BJ (cell line): ENCODE measurements around the gene PXDN. TPM values are rescaled to one million over a fixed set of nuclear protein-coding genes. Genes with fewer than 3 reads are reported as not detected.

Experiments
- CTCF ChIA-PET: fragments of 350-600 bp; formaldehyde crosslinking; extraction: SDS; loops from one replicate; lab custom pipeline; 2021; ENCODE audit warnings: antibody characterized with exemption, inconsistent platforms; lab: Yijun Ruan, JAX
- POLR2A ChIA-PET: fragments of 300-600 bp; sonication (Branson Sonifier 250); formaldehyde crosslinking; extraction: SDS; loops from one replicate; lab custom pipeline; 2021; ENCODE audit warnings: antibody characterized with exemption; lab: Charles Lee
- DNase-seq: peaks from one replicate; pipeline ENCODE4 v3.0.0-alpha.2; 2011; ENCODE audit warnings: low read depth
- H3K27me3 ChIP-seq: 2 replicates; pipeline ENCODE4 v1.6.0; 2011; ENCODE audit warnings: low read length; ENCODE audit not compliant: control insufficient read depth, insufficient read depth
- H3K36me3 ChIP-seq: 2 replicates; pipeline ENCODE4 v1.5.1; 2011; ENCODE audit warnings: low read length; ENCODE audit not compliant: control insufficient read depth, insufficient read depth
- H3K4me3 ChIP-seq: 2 replicates; pipeline ENCODE4 v1.5.1; 2011; ENCODE audit warnings: low read depth, mild to moderate bottlenecking, control low read depth, low read length
- polyA plus RNA-seq: library from polyadenylated mRNA; depleted of rRNA; stranded (reverse); fragments of >200 nt; gene quantifications from 2 replicates; pipeline ENCODE4 v1.2.3, GENCODE V29; 2011
- TF ChIP-seq, protein P1 (sequence below): IDR thresholded peaks from 2 replicates; pipeline ENCODE4 v1.5.1; 2011; ENCODE audit warnings: low read depth, mild to moderate bottlenecking, control low read depth, inconsistent platforms, low read length, moderate library complexity; ENCODE audit not compliant: insufficient read depth

Gene PXDN
- polyA plus RNA-seq, 1 experiment = 212 TPM

DNA sequence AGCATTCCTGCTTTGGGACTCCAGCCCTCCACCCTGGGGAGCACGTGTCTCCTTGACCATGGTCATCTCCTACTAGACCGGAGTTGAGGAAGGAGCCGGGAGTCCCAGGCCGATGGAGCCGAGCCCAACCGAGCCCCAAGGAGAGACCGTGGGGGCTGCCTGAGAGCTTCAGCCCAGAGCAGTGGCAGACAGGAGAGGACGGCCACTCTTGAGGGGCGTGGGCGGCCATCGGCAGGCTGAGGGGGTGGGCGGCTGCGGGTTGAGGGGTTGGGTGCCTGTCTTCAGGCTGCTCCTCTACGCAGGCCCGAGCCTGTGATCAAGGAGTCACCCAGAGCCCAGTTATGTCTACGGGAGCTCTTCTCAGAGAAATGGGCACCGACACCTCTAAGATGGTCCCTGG, 158.7 kb downstream of the PXDN start:
- H3K27me3 ChIP-seq = peaks cover 5% of the 10 kb centered on the region; the same call in 1 of the 2 replicates
- H3K36me3 ChIP-seq = no peaks in the 10 kb centered on the region
- TF ChIP-seq, protein P1, sequence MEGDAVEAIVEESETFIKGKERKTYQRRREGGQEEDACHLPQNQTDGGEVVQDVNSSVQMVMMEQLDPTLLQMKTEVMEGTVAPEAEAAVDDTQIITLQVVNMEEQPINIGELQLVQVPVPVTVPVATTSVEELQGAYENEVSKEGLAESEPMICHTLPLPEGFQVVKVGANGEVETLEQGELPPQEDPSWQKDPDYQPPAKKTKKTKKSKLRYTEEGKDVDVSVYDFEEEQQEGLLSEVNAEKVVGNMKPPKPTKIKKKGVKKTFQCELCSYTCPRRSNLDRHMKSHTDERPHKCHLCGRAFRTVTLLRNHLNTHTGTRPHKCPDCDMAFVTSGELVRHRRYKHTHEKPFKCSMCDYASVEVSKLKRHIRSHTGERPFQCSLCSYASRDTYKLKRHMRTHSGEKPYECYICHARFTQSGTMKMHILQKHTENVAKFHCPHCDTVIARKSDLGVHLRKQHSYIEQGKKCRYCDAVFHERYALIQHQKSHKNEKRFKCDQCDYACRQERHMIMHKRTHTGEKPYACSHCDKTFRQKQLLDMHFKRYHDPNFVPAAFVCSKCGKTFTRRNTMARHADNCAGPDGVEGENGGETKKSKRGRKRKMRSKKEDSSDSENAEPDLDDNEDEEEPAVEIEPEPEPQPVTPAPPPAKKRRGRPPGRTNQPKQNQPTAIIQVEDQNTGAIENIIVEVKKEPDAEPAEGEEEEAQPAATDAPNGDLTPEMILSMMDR = no peak
- POLR2A ChIA-PET = no interaction called here
- CTCF ChIA-PET = interaction anchor here (0.6 kb wide), 1 partner anchor 77 kb away, joined by 3 read pairs; no protein-coding TSS in a partner anchor
- no peak overlapping the region for H3K4me3 ChIP-seq
- DNase-seq = no peak

DNA sequence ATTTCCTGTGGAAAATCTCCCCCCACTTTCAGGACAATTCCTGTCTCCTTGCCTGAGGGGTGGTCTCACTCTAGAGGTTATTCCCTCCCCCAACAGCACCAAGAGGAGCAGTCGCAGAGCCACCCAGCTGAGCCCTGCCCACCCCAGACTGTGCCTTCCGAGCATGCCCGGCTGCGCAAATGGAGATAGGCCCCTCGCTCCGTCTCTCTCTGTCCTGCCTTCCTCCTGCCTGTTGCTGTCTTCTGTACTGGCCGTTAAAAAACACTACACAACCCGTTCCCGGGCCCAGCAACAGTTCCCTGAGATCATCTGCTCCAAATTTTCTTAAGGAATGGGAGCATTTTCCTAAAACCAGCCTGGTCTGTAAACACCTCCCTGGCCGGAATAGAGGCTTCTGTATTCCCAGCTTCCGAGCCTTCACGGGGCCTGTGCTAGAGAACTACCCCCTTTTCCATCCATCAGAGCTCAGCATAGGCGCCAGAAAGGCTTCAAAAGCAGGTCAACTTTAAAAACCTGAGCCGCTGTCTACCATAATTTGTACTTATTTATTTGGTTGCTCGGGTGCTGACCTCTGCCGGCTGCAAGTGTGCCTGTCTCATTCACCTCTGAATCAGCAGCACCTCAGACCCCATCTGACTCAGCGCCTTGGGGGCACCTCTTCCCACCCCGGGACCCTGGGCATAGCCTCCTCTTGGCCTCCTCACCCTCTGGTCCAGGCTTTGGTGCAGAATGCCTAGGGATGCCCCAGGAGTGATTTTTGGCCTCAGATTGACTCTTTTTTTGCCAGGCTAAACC, 159.4 kb downstream of the PXDN start:
- Histone ChIP-seq H3K27me3 (peaks cover 4% of the 10 kb centered on the region; the same call in 1 of the 2 replicates), H3K4me3 (no peak overlapping the region), H3K36me3 (no peaks in the 10 kb centered on the region)
- DNase-seq = no peak
- TF ChIP-seq, protein P1 = peak; percentile 28; the same call in 1 of the 2 replicates
- ChIA-PET CTCF (no interaction called here), POLR2A (no interaction called here)

DNA sequence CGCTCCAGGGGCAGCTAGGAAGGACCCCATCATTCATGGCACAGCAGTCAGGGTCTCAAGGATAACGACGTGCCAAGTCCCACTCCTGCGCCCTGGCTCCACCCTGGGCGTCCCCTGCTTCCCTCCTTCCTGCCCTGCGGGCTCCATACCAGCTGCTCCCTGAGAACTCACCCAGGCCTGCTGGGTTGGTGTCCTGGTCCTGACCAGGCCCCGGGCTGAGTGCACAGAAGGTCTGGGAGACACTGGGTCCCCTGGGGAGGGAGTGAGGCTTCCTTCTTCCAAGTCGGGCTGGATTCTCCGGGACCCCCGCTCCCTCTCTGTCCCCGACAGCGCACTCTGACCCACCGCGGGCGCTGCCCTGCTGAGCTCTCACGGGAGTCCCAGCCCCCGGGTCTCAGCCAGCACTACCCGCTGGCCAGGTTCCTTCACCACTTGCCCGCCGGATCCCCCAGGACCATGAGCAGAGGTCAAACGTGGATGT, 160.2 kb downstream of the PXDN start:
- Histone ChIP-seq H3K27me3 (peaks cover 4% of the 10 kb centered on the region; the same call in 1 of the 2 replicates), H3K36me3 (no peaks in the 10 kb centered on the region), H3K4me3 (no peak overlapping the region)
- TF ChIP-seq, protein P1 = no peak
- ChIA-PET CTCF (no interaction called here), POLR2A (no interaction called here)
- DNase-seq = no peak

DNA sequence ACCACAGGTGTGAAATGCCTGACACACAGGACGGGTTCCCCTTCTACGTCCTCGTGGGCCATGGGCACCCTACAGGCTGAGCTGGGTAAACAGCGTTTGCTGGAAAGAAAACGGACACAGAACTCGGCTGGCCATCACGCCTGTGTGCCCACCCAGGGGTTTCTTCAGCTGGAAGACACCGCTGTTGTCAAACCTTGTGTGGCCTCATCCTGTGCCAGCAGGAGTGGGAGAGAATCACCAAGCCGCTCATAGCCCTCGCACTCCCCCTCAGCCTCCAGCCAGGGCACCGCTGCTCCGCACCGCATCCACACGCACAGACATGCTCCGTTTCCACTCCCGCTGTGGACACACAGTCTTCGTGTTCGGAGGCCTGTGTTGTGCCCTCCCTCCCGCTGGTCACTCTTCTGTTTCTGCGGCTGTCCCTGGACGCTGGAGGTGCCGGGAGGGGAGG, 161.4 kb downstream of the PXDN start:
- no peak overlapping the region for H3K4me3 ChIP-seq
- H3K27me3 ChIP-seq = peaks cover 2% of the 10 kb centered on the region; the same call in 1 of the 2 replicates
- DNase-seq = no peak
- POLR2A ChIA-PET = no interaction called here
- no peaks in the 10 kb centered on the region for H3K36me3 ChIP-seq
- CTCF ChIA-PET = interaction anchor here (0.6 to 1.0 kb wide), 2 partner anchors 16 to 32 kb away, joined by 3 to 4 read pairs; no protein-coding TSS in a partner anchor
- TF ChIP-seq, protein P1 = no peak

DNA sequence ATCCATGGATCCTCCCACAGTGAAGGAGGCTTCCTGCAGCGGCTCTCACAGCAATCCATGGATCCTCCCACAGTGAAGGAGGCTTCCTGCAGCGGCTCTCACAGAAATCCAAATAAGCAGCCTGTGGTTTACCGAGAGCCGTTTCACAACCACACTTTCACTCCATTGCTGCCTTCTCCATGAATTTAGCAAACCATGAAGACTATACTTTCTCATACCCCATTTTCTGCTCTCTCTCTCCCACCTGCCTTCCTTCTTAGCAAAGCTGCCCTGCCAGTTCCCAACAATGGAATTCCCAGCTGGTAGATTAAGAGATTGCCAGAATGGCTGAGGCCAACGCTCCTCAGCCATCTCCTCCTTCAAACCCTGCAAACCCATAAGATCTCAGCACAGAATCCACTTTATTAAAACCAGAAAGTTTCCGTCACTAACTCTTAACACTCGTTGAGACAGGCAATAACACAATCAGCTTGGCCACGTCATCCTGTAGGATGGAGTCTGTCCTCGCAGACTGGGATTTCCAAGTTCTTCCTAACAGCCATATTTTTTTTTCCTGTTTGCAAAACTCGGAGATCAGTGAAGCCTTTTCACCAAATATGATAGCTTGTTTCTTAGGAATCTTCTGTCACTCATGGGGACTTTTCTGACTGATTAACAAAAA, 162.2 kb downstream of the PXDN start:
- POLR2A ChIA-PET = no interaction called here
- H3K36me3 ChIP-seq = no peaks in the 10 kb centered on the region
- no peak for DNase-seq
- no peak overlapping the region for H3K4me3 ChIP-seq
- CTCF ChIA-PET = interaction anchor here (0.6 to 1.0 kb wide), 2 partner anchors 16 to 31 kb away, joined by 3 to 4 read pairs; no protein-coding TSS in a partner anchor
- TF ChIP-seq, protein P1 = no peak
- peaks cover 2% of the 10 kb centered on the region; the same call in 1 of the 2 replicates for H3K27me3 ChIP-seq
